Omental fat pad (tissue), 4 donors: ENCODE results near the gene PATL2. TPM values are rescaled to one million over a fixed set of nuclear protein-coding genes. Genes with fewer than 3 reads are reported as not detected.

Experiments
- ATAC-seq: fragments of 150-250 bp; one replicate; pipeline ENCODE4 v1.9.1; 2016; ENCODE audit warnings: mild to moderate bottlenecking, moderate library complexity; ENCODE audit not compliant: low FRiP score
- DNase-seq: peaks from one replicate; pipeline ENCODE4 v3.0.0-alpha.2; 2019; ENCODE audit warnings: low spot score
- total RNA-seq, 4 donors: library from RNA; depleted of rRNA; stranded (reverse); fragments of >200 nt; gene quantifications; one replicate each; pipeline ENCODE4 v1.1.0, GENCODE V29; 2016
- TF ChIP-seq, protein P1 (sequence below), 3 donors: fragments of 450-650 bp; IDR thresholded peaks; one replicate each; pipeline ENCODE4 v1.5.1; 2016 to 2017; ENCODE audit warnings: antibody characterized with exemption in 3 of 3, mild to moderate bottlenecking in 3 of 3, moderate library complexity in 2 of 3

The PATL2 gene
- total RNA-seq, 4 donors from 2014 or later, result 1.0 to 5.4 (median 2.1) TPM

DNA sequence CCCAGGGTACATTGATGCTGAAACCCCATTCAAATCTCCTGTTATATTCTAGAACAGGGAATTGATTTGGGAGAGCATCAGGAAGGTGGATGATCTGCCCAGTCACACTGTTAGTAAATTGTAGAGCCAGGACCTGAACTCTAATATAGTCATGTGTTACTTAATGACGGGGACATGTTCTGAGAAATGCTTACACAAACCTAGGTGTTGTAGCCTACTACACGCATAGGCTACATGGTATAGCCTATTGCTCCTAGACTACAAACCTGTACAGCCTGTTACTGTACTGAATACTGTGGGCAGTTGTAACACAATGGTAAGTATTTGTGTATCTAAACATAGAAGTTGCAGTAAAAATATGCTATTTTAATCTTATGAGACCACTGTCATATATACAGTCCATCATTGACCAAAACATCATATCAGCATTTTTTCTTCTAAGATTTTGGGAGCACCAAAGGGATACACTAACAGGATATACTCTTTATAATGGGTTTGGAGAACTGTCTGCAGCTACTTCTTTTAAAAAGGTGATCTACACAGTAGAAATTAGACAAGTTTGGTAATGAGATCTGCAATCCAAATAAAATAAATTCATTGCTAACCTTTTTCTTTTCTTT is 6.0 kb upstream of the PATL2 start:
- TF ChIP-seq, protein P1, sequence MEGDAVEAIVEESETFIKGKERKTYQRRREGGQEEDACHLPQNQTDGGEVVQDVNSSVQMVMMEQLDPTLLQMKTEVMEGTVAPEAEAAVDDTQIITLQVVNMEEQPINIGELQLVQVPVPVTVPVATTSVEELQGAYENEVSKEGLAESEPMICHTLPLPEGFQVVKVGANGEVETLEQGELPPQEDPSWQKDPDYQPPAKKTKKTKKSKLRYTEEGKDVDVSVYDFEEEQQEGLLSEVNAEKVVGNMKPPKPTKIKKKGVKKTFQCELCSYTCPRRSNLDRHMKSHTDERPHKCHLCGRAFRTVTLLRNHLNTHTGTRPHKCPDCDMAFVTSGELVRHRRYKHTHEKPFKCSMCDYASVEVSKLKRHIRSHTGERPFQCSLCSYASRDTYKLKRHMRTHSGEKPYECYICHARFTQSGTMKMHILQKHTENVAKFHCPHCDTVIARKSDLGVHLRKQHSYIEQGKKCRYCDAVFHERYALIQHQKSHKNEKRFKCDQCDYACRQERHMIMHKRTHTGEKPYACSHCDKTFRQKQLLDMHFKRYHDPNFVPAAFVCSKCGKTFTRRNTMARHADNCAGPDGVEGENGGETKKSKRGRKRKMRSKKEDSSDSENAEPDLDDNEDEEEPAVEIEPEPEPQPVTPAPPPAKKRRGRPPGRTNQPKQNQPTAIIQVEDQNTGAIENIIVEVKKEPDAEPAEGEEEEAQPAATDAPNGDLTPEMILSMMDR (IDR thresholded peaks at IDR 0.05), result no peak
- DNase-seq (no peak), ATAC-seq (no peak)

DNA sequence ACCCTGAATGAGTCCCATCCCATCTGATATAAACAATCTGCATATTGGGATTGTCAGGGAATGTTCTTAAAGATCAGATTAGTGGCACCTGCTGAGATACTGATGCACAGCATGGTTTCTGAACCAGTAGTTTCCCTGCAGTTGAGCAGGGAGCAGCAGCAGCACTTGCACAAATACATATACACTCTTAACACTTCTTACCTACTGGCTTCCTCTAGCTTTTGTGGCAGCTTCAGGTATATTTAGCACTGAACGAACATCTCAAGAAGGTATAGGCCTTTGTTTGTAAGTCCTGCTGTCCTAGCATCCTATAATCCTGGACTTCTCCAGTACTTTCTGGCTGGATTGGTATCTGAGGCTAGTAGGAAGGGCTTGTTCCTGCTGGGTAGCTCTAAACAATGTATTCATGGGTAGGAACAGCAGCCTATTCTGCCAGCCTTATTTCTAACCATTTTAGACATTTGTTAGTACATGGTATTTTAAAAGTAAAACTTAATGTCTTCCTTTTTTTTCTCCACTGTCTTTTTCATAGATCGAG is 4.7 kb upstream of the PATL2 start:
- no peak for ATAC-seq

DNA sequence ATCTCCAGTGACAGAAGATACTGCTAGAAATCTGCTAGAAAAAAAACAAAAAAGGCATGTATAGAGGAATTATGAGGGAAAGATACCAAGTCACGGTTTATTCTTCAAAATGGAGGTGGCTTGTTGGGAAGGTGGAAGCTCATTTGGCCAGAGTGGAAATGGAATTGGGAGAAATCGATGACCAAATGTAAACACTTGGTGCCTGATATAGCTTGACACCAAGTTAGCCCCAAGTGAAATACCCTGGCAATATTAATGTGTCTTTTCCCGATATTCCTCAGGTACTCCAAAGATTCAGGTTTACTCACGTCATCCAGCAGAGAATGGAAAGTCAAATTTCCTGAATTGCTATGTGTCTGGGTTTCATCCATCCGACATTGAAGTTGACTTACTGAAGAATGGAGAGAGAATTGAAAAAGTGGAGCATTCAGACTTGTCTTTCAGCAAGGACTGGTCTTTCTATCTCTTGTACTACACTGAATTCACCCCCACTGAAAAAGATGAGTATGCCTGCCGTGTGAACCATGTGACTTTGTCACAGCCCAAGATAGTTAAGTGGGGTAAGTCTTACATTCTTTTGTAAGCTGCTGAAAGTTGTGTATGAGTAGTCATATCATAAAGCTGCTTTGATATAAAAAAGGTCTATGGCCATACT is 4.1 kb upstream of the PATL2 start:
- DNase-seq (no peak), ATAC-seq (no peak)
- TF ChIP-seq, protein P1 (IDR thresholded peaks at IDR 0.05), result no peak

More for the DNA sequence above, 4.7 kb upstream of the PATL2 start:
- TF ChIP-seq, protein P1 (IDR thresholded peaks at IDR 0.05), result no peak
- DNase-seq, result no peak

DNA sequence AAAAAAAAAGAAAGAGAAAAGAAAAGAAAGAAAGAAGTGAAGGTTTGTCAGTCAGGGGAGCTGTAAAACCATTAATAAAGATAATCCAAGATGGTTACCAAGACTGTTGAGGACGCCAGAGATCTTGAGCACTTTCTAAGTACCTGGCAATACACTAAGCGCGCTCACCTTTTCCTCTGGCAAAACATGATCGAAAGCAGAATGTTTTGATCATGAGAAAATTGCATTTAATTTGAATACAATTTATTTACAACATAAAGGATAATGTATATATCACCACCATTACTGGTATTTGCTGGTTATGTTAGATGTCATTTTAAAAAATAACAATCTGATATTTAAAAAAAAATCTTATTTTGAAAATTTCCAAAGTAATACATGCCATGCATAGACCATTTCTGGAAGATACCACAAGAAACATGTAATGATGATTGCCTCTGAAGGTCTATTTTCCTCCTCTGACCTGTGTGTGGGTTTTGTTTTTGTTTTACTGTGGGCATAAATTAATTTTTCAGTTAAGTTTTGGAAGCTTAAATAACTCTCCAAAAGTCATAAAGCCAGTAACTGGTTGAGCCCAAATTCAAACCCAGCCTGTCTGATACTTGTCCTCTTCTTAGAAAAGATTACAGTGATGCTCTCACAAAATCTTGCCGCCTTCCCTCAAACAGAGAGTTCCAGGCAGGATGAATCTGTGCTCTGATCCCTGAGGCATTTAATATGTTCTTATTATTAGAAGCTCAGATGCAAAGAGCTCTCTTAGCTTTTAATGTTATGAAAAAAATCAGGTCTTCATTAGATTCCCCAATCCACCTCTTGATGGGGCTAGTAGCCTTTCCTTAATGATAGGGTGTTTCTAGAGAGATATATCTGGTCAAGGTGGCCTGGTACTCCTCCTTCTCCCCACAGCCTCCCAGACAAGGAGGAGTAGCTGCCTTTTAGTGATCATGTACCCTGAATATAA is 2.2 kb upstream of the PATL2 start:
- TF ChIP-seq, protein P1 (IDR thresholded peaks at IDR 0.05), result no peak
- ATAC-seq (no peak), DNase-seq (no peak)

DNA sequence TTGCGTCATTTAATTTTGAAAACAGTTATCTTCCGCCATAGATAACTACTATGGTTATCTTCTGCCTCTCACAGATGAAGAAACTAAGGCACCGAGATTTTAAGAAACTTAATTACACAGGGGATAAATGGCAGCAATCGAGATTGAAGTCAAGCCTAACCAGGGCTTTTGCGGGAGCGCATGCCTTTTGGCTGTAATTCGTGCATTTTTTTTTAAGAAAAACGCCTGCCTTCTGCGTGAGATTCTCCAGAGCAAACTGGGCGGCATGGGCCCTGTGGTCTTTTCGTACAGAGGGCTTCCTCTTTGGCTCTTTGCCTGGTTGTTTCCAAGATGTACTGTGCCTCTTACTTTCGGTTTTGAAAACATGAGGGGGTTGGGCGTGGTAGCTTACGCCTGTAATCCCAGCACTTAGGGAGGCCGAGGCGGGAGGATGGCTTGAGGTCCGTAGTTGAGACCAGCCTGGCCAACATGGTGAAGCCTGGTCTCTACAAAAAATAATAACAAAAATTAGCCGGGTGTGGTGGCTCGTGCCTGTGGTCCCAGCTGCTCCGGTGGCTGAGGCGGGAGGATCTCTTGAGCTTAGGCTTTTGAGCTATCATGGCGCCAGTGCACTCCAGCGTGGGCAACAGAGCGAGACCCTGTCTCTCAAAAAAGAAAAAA is 1.4 kb upstream of the PATL2 start:
- TF ChIP-seq, protein P1 (IDR thresholded peaks at IDR 0.05), result no peak
- DNase-seq (peak; percentile 40), ATAC-seq (peak; percentile 31)

DNA sequence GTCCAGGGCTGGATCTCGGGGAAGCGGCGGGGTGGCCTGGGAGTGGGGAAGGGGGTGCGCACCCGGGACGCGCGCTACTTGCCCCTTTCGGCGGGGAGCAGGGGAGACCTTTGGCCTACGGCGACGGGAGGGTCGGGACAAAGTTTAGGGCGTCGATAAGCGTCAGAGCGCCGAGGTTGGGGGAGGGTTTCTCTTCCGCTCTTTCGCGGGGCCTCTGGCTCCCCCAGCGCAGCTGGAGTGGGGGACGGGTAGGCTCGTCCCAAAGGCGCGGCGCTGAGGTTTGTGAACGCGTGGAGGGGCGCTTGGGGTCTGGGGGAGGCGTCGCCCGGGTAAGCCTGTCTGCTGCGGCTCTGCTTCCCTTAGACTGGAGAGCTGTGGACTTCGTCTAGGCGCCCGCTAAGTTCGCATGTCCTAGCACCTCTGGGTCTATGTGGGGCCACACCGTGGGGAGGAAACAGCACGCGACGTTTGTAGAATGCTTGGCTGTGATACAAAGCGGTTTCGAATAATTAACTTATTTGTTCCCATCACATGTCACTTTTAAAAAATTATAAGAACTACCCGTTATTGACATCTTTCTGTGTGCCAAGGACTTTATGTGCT is 721 bp upstream of the PATL2 start:
- peak; percentile 38 for ATAC-seq
- DNase-seq, result no peak
- TF ChIP-seq, protein P1 (IDR thresholded peaks at IDR 0.05), result no peak
